ENCODE results near the gene HOXD8. TPM values are rescaled to one million over a fixed set of nuclear protein-coding genes. Genes with fewer than 3 reads are reported as not detected.

HOXD8 gene
- total RNA-seq, 6 donors from 2014 or later, result 0.43 to 2.3 (median 0.74) TPM; not detected in 1

DNA sequence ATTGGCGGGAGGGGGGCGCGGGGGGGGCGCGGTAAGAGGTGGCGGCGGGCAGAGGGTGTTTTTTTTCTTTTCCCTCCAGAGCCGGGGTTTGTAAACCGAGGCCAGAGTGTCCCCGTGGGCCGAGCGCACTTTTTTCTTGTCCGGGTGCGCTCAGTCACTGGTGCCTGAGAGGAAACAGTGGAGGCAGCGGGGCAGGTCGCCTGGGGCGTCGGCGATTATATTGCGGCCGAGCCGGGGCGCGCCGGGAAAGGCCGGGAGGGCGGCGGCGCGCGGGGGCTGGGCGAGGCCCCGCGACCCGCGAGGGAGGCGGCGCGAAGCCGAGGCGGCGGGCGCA, 275 bp downstream of the HOXD8 start:
- no peak overlapping the region for H3K27ac ChIP-seq
- peaks cover 0 to 81% (median 42%) of the 10 kb centered on the region in 4 donors for H3K27me3 ChIP-seq
- H3K4me3 ChIP-seq, result peak overlapping the region in 3 of 4 donors; percentile 22 to 42 (median 42)

DNA sequence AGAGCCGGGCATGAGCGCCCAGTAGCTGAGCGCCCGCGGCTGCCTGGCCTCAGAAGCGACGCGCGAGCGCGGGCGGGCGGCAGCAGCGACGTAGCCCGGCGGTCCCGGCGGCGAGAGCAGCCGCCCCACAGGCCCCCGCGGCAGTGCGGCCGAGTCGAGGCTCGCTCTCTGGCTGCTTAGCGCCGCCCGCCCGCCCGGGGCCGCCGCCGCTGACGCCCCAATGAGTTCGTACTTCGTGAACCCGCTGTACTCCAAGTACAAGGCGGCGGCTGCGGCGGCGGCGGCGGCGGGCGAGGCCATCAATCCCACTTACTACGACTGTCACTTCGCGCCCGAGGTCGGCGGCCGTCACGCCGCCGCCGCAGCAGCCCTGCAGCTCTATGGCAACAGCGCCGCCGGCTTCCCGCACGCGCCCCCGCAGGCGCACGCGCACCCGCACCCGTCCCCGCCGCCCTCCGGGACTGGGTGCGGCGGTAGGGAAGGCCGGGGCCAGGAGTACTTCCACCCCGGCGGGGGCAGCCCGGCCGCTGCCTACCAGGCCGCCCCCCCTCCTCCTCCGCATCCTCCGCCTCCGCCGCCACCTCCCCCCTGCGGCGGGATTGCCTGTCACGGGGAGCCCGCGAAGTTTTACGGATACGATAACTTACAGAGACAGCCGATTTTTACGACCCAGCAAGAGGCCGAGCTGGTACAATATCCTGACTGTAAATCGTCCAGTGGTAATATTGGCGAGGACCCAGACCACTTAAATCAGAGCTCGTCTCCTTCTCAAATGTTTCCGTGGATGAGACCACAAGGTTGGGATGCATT, 847 bp downstream of the HOXD8 start:
- peaks cover 20 to 33% (median 21%) of the 10 kb centered on the region in 4 donors for H3K4me1 ChIP-seq
- H3K27ac ChIP-seq, result no peak overlapping the region
- peak overlapping the region in 3 of 4 donors; percentile 22 to 42 (median 42) for H3K4me3 ChIP-seq
- H3K9me3 ChIP-seq, result no peaks in the 10 kb centered on the region
- DNase-seq (peak in 1 of 2 donors; percentile 90), ATAC-seq (ENCODE audit: low FRiP score in 2 of 2) (peak in 1 of 2 donors; percentile 73)
- 3 to 11% methylated on average over 9 to 25 of the region's 100 CpGs for WGBS, 2 donors
- TF ChIP-seq POLR2AphosphoS5 (IDR thresholded peaks at IDR 0.05), result no peak
- no peak for TF ChIP-seq POLR2A (IDR thresholded peaks at IDR 0.05)
- TF ChIP-seq EP300 (IDR thresholded peaks at IDR 0.05), result no peak
- TF ChIP-seq, protein P1, sequence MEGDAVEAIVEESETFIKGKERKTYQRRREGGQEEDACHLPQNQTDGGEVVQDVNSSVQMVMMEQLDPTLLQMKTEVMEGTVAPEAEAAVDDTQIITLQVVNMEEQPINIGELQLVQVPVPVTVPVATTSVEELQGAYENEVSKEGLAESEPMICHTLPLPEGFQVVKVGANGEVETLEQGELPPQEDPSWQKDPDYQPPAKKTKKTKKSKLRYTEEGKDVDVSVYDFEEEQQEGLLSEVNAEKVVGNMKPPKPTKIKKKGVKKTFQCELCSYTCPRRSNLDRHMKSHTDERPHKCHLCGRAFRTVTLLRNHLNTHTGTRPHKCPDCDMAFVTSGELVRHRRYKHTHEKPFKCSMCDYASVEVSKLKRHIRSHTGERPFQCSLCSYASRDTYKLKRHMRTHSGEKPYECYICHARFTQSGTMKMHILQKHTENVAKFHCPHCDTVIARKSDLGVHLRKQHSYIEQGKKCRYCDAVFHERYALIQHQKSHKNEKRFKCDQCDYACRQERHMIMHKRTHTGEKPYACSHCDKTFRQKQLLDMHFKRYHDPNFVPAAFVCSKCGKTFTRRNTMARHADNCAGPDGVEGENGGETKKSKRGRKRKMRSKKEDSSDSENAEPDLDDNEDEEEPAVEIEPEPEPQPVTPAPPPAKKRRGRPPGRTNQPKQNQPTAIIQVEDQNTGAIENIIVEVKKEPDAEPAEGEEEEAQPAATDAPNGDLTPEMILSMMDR (IDR thresholded peaks at IDR 0.05), result no peak
- H3K27me3 ChIP-seq, result peaks cover 0 to 78% (median 39%) of the 10 kb centered on the region in 4 donors
- no peaks in the 10 kb centered on the region for H3K36me3 ChIP-seq

More for the DNA sequence above, 275 bp downstream of the HOXD8 start:
- no peaks in the 10 kb centered on the region for H3K36me3 ChIP-seq
- DNase-seq (no peak), ATAC-seq (ENCODE audit: low FRiP score in 2 of 2) (peak in 1 of 2 donors; percentile 41)
- peaks cover 20 to 33% (median 21%) of the 10 kb centered on the region in 4 donors for H3K4me1 ChIP-seq
- 0% methylated on average over 12 of the region's 43 CpGs; no CpG with 5 or more reads in 1 of the 2 donors for WGBS, 2 donors
- no peak for TF ChIP-seq EP300 (IDR thresholded peaks at IDR 0.05)
- TF ChIP-seq POLR2AphosphoS5 (IDR thresholded peaks at IDR 0.05), result no peak
- TF ChIP-seq, protein P1 (IDR thresholded peaks at IDR 0.05), result no peak
- H3K9me3 ChIP-seq, result no peaks in the 10 kb centered on the region

DNA sequence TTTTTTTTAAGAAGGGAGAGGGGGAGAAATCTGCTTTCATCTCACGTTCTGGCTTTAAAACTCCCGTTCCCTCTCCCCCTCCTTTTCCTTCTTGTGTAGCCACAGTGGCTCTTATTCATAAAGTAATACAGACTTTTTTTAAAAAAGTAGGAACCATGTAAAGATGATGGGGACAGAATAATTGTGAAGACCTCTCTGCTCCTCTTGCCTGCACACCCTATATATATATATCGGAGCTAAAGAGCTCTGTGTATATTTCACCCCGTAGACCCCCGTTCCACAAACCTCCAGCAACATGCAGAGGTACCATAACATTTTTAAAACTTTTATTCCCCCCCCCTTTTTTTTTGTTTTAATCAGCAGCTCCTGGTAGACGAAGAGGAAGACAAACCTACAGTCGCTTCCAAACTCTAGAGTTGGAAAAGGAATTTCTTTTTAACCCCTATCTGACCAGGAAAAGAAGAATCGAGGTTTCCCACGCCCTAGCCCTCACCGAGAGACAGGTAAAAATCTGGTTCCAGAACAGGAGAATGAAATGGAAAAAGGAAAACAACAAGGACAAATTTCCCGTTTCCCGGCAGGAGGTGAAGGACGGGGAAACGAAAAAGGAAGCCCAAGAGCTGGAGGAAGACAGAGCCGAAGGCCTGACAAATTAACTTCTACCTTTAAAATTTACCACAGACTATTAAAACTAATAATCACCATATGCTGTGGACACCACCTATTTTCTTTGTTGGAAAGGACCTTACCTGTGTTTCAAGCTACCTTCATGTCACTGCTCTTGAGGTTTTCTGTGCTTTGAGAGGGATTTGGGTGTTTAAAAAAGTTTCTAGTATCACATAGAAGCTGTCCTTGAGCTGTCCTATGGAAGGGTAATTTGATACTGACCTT, 1.7 kb downstream of the HOXD8 start:
- H3K27ac ChIP-seq, result no peak overlapping the region
- ATAC-seq (ENCODE audit: low FRiP score in 2 of 2), result no peak
- no peak for DNase-seq
- H3K9me3 ChIP-seq, result no peaks in the 10 kb centered on the region
- peaks cover 0 to 81% (median 40%) of the 10 kb centered on the region in 4 donors for H3K27me3 ChIP-seq
- H3K36me3 ChIP-seq, result no peaks in the 10 kb centered on the region
- TF ChIP-seq POLR2A (IDR thresholded peaks at IDR 0.05) (no peak), POLR2AphosphoS5 (IDR thresholded peaks at IDR 0.05) (no peak), EP300 (IDR thresholded peaks at IDR 0.05) (no peak)
- TF ChIP-seq, protein P1 (IDR thresholded peaks at IDR 0.05), result no peak
- H3K4me3 ChIP-seq, result no peak overlapping the region
- WGBS, 2 donors, result 14 to 16% methylated on average over 15 of the region's 15 CpGs
- H3K4me1 ChIP-seq, result peaks cover 24 to 39% (median 25%) of the 10 kb centered on the region in 4 donors

DNA sequence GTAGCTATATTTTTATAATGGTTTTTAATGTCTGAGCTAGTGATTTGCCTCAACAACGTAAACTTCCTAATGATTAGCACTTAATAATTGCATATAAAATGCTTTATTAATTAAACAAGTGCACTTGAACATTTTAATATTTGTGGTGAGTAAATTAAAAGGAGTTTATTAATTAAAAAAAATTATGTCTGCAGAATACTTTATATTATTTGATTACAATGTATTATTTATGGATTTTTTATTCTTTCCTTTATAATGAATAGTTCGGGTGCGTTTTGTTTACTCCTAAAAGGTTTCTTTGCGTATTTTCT, 2.3 kb downstream of the HOXD8 start:
- WGBS, 2 donors, result 13 to 19% methylated on average over 4 of the region's 4 CpGs
- no peaks in the 10 kb centered on the region for H3K36me3 ChIP-seq
- no peak for DNase-seq
- no peak overlapping the region for H3K27ac ChIP-seq
- peaks cover 0 to 87% (median 45%) of the 10 kb centered on the region in 4 donors for H3K27me3 ChIP-seq
- peaks cover 30 to 45% (median 31%) of the 10 kb centered on the region in 4 donors for H3K4me1 ChIP-seq
- H3K9me3 ChIP-seq, result no peaks in the 10 kb centered on the region
- peak overlapping the region in 1 of 4 donors; percentile 29 for H3K4me3 ChIP-seq
- TF ChIP-seq, protein P1 (IDR thresholded peaks at IDR 0.05), result no peak
- TF ChIP-seq POLR2A (IDR thresholded peaks at IDR 0.05), result no peak
- TF ChIP-seq EP300 (IDR thresholded peaks at IDR 0.05), result no peak
- TF ChIP-seq POLR2AphosphoS5 (IDR thresholded peaks at IDR 0.05), result no peak
- no peak for ATAC-seq (ENCODE audit: low FRiP score in 2 of 2)

Measured in upper lobe of left lung (tissue), 6 donors.